Psoas muscle (tissue), 8 donors: Measurements from ENCODE around the gene MXD4. TPM values are rescaled to one million over a fixed set of nuclear protein-coding genes. Genes with fewer than 3 reads are reported as not detected.

Experiments
- ATAC-seq, 4 donors: fragments of 200-7000 bp; cut with Tn5 transposase; one replicate each; pipeline ENCODE4 v1.9.1; 2020; ENCODE audit warnings: moderate library complexity in 3 of 4, mild to moderate bottlenecking in 2 of 4
- DNase-seq, 2 donors: peaks; one replicate each; pipeline ENCODE4 v3.0.0-alpha.2; 2020
- H3K27ac ChIP-seq: fragments of 200-600 bp; one replicate; pipeline ENCODE4 v1.8.0; 2022
- H3K27me3 ChIP-seq, 3 donors: fragments of 200-600 bp in 1 of 3; one replicate each; pipeline versions ENCODE4 v1.6.1 to v1.8.0; 2013 to 2022; ENCODE audit warnings: low read length in 2 of 3, mild to moderate bottlenecking in 2 of 3, moderate library complexity in 1 of 3; ENCODE audit not compliant: insufficient read depth in 3 of 3
- H3K36me3 ChIP-seq, 2 donors: fragments of 200-600 bp in 1 of 2; one replicate each; pipeline versions ENCODE4 v1.6.1 to v1.8.0; 2013 to 2022; ENCODE audit warnings: low read depth in 1 of 2, mild to moderate bottlenecking in 1 of 2, moderate library complexity in 1 of 2; ENCODE audit not compliant: insufficient read depth in 1 of 2
- H3K4me1 ChIP-seq: fragments of 200-600 bp; one replicate; pipeline ENCODE4 v1.8.0; 2022
- H3K4me3 ChIP-seq: fragments of 200-600 bp; one replicate; pipeline ENCODE4 v1.8.0; 2022; ENCODE audit warnings: mild to moderate bottlenecking
- H3K9me3 ChIP-seq: fragments of 200-600 bp; one replicate; pipeline ENCODE4 v1.8.0; 2022
- WGBS, 3 donors: extraction: QIAGEN DNeasy Blood & Tissue Kit; methylation state at CpG; one replicate each; pipeline versions ENCODE4 v1.1.6 to v1.1.7; 2013; 5-methylcytosine and 5-hydroxymethylcytosine counted together
- intact Hi-C, 2 donors: fragments of 100-400 bp; cut with DNase I; formaldehyde crosslinking; loops; one replicate each; pipeline versions ENCODE4 v1.11.0 to v1.14.2; 2022
- polyA plus RNA-seq, 3 donors: library from polyadenylated mRNA; stranded (reverse); fragments of 200-250 nt; gene quantifications; one replicate each; pipeline ENCODE4 v1.2.3, GENCODE V29; 2013
- total RNA-seq, 4 donors: library from RNA; stranded (reverse); fragmentation: NEBNext Ultra II Directional in 2 of 4; extraction: Animal tissue kit (Norgen Biotek cat#: 25700) in 2 of 4; gene quantifications; one replicate each; pipeline versions ENCODE4 v1.2.1 to v1.2.4, GENCODE V29; 2021 to 2023
- TF ChIP-seq, protein P1 (sequence below): fragments of 200-600 bp; IDR thresholded peaks from one replicate; pipeline ENCODE4 v1.8.0; 2022; ENCODE audit warnings: antibody characterized with exemption
- donor health status: healthy with polysubstance abuse.
- donor health status: DM: no; HTN: no; CAD: no; lungs with moderate emphysema.
- donor health status: Bipolar disorder and iron deficiency.
- donor health status: healthy.
- donor health status: DM: yes; HTN: yes; CAD: no.
- donor health status: DM: no; HTN: no; CAD: no.
- donor health status: DM: no; HTN: no; CAD: no.
- donor health status: DM: yes; HTN: yes; CAD: no.

The MXD4 gene
- total and polyA plus RNA-seq, 7 donors: 15.4 to 36.7 (median 29.9) TPM

DNA sequence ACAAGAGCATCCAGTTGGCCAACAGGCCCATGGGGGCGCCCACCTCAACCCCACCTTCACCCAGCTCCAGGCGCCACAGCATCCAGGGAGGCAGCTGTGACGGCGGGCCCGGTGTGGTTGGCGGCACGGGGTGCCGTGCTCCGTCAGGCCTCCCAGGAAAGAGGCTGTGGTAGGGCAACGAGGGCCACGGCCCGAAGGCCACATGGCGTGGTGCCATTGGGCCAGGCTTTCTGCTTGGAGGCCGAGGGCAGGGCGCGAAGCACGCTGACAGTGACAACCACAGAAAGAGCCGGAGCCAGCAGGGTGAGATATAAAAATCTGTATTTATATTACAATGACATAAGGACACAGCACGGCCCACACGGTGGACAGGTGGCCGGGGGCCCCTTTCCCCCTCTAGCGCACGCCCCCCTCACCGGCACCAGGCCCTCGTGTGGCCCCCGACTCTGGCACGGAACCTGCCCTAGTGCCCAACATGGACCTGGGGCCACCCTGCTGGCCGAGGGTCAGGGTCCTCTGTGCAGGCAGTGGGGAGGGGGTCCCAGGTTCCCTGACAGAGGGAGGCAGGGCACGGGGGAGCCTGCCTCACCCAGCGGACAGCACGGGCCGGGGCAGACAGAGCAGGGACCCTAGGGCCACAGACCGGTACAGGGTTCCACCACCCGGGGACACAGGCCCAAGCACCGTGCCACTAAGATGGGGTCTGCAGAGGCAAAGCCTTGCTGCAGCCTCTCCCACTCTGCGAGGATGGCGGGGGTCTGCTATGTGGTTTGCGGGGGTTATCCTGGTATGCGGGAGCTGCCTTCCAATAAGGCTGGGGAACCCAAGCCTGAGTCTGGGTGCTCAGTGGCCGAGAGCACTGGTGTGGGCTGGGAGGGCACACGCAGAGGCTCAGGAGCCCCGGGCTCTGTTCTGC, 14.5 kb downstream of the MXD4 start:
- Histone ChIP-seq H3K4me3 (no peak overlapping the region), H3K9me3 (no peaks in the 10 kb centered on the region), H3K27ac (no peak overlapping the region), H3K27me3 (no peaks in the 10 kb centered on the region), H3K4me1 (peaks cover 13% of the 10 kb centered on the region), H3K36me3 (peaks cover 0 to 49% of the 10 kb centered on the region in 2 donors)
- TF ChIP-seq, protein P1, sequence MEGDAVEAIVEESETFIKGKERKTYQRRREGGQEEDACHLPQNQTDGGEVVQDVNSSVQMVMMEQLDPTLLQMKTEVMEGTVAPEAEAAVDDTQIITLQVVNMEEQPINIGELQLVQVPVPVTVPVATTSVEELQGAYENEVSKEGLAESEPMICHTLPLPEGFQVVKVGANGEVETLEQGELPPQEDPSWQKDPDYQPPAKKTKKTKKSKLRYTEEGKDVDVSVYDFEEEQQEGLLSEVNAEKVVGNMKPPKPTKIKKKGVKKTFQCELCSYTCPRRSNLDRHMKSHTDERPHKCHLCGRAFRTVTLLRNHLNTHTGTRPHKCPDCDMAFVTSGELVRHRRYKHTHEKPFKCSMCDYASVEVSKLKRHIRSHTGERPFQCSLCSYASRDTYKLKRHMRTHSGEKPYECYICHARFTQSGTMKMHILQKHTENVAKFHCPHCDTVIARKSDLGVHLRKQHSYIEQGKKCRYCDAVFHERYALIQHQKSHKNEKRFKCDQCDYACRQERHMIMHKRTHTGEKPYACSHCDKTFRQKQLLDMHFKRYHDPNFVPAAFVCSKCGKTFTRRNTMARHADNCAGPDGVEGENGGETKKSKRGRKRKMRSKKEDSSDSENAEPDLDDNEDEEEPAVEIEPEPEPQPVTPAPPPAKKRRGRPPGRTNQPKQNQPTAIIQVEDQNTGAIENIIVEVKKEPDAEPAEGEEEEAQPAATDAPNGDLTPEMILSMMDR: no peak
- 77 to 83% (median 83%) methylated on average over 39 to 42 of the region's 42 CpGs for WGBS, 3 donors
- ATAC-seq (peak in 1 of 4 donors; percentile 8), DNase-seq (peak; percentile 17 to 48)
- intact Hi-C loops: no loop called here

DNA sequence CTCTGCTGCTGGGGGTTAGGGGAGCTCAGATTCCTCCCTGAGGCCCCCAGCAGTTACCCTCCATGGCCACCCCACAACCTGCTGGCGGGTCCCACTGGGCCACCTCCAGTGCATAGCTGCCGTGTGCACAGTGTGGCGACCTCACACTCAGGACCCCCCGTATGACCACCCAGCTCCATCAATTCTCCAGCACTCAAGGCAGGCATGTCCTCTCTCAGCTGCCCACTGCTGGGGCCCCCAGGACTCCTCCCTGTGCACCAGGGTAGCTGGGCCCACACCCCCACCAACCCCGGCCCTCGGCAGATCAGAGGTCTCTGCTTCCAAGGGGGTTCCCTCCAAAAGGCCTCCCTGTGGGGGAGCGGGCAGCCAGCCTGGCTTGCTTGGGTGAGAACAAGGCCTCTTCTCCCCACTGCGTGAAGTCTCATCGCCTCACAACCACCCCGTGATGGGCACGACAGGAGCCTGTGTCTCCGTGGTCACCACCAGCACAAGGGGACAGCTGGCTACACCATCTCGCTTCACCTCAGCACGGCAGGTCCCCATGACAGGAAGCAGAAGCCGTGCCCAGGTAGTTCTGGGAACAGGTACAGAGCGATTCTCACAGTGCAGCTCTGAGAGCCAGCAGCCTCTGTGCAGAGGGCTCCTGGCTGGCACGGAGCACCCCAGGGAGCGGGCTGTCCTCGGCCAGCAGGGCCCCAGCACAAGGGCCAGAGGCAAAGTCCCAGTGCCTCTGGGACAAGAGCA, 15.4 kb downstream of the MXD4 start:
- Histone ChIP-seq H3K9me3 (no peaks in the 10 kb centered on the region), H3K27ac (no peak overlapping the region), H3K4me1 (peaks cover 13% of the 10 kb centered on the region), H3K36me3 (peaks cover 0 to 41% of the 10 kb centered on the region in 2 donors), H3K4me3 (no peak overlapping the region), H3K27me3 (no peaks in the 10 kb centered on the region)
- 84 to 92% (median 86%) methylated on average over 19 of the region's 19 CpGs for WGBS, 3 donors
- TF ChIP-seq, protein P1: no peak
- peak in 1 of 2 donors; percentile 51 for DNase-seq
- no peak for ATAC-seq
- intact Hi-C loops: no loop called here

DNA sequence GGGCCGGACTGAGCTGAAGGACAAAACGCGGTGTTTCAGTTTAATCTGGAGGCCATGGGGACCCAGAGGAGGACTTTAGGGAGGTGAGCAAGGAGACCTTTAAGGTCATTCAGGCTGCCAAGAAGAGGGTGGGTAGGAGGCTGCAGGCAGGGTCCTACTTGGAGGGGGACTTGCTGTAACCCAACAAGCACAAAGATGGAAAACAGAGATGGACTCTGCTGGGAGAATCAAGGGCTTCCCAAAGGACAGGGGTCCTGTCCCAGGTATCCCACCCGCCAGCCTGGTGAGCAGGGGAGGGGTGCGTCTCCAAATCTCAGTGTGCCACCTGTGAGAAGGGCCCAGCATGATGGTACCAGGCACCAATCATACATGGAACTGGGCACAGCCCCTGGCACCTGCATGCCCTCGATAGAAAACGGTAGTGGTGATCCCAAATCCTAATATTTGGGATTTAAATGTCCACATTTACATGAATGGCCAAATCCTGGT, 16.1 kb downstream of the MXD4 start:
- TF ChIP-seq, protein P1: no peak
- ATAC-seq: no peak
- Histone ChIP-seq H3K9me3 (no peaks in the 10 kb centered on the region), H3K27me3 (no peaks in the 10 kb centered on the region), H3K27ac (no peak overlapping the region), H3K4me1 (peaks cover 17% of the 10 kb centered on the region), H3K36me3 (peaks cover 0 to 34% of the 10 kb centered on the region in 2 donors), H3K4me3 (no peak overlapping the region)
- 62 to 78% (median 68%) methylated on average over 7 of the region's 7 CpGs for WGBS, 3 donors
- intact Hi-C loops: no loop called here
- DNase-seq: no peak

DNA sequence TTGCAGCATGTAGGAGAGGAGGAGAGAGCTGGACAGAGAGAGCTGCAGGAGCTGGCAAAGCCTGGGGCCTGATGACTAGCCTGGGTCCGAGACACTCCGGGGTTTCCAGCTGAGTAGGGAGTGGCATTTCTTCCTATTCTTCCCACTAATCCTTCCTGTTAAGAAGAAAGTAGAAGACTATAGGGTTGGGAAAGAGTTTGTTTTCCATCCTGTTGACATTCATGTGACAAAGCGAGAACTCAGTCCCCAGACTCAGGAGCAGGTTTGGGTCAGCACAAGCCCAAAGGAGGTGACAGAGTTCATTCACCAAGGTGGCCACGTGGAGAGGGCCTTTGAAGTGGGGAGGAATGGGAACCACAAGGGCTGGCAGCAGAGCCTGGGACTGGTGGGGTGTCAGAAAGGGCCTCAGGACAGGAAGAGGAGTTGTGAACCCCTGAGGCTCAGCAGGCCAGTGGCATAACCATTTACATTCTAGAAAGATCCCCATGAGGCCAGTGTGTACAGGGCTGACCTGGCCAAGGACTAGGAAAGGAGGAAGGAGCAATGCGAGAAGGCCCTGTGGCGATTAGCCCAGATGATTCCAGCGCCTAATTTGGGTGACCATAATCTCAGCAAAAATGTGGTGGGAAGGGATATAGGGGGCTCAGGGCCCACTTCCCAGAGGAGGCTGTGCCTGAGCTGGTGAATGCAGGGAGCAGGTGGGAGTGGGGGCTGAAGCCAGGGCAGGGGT, 16.7 kb downstream of the MXD4 start:
- no peak for ATAC-seq
- Histone ChIP-seq H3K4me3 (no peak overlapping the region), H3K9me3 (no peaks in the 10 kb centered on the region), H3K4me1 (peaks cover 23% of the 10 kb centered on the region), H3K36me3 (peaks cover 0 to 29% of the 10 kb centered on the region in 2 donors), H3K27ac (peak overlapping the region; percentile 23), H3K27me3 (no peaks in the 10 kb centered on the region)
- DNase-seq: peak in 1 of 2 donors; percentile 50
- WGBS, 3 donors: 53 to 60% (median 54%) methylated on average over 7 of the region's 7 CpGs
- TF ChIP-seq, protein P1: no peak
- intact Hi-C loops: no loop called here
